ENCODE data around the gene CAMKK1.

The CAMKK1 gene

GRCh38 chr17:3896968-3897235 is 4.0 kb upstream of the CAMKK1 start:
- no peak for DNase-seq (ENCODE audit: low read depth in 2 of 2)

- no peak for DNase-seq (ENCODE audit: low read depth in 2 of 2)
These were observed 3.5 kb upstream of the CAMKK1 start for GRCh38 chr17:3896108-3896967.

GRCh38 chr17:3895354-3895753 is 2.5 kb upstream of the CAMKK1 start:
- no peak for DNase-seq (ENCODE audit: low read depth in 2 of 2)

GRCh38 chr17:3894911-3895343 is 2.1 kb upstream of the CAMKK1 start:
- DNase-seq (ENCODE audit: low read depth in 2 of 2) = no peak

GRCh38 chr17:3894188-3894587 is 1.3 kb upstream of the CAMKK1 start:
- no peak for DNase-seq (ENCODE audit: low read depth in 2 of 2)

- no peak for DNase-seq (ENCODE audit: low read depth in 2 of 2)
These were observed 865 bp upstream of the CAMKK1 start for GRCh38 chr17:3893720-3894116.

- peak; percentile 69 to 70 for DNase-seq (ENCODE audit: low read depth in 2 of 2)
These were observed 506 bp downstream of the CAMKK1 start for GRCh38 chr17:3892095-3892998.

- DNase-seq (ENCODE audit: low read depth in 2 of 2) = no peak
These were observed 1.2 kb downstream of the CAMKK1 start for GRCh38 chr17:3891626-3892094.

- no peak for DNase-seq (ENCODE audit: low read depth in 2 of 2)
These were observed 2.0 kb downstream of the CAMKK1 start for GRCh38 chr17:3890878-3891219.

GRCh38 chr17:3890082-3890877 is 2.6 kb downstream of the CAMKK1 start:
- no peak for DNase-seq (ENCODE audit: low read depth in 2 of 2)

- no peak for DNase-seq (ENCODE audit: low read depth in 2 of 2)
These were observed 3.4 kb downstream of the CAMKK1 start for GRCh38 chr17:3889325-3890012.

GRCh38 chr17:3888343-3889171 is 4.3 kb downstream of the CAMKK1 start:
- DNase-seq (ENCODE audit: low read depth in 2 of 2) = no peak

GRCh38 chr17:3887804-3888203 is 5.0 kb downstream of the CAMKK1 start:
- no peak for DNase-seq (ENCODE audit: low read depth in 2 of 2)

GRCh38 chr17:3887394-3887793 is 5.5 kb downstream of the CAMKK1 start:
- DNase-seq (ENCODE audit: low read depth in 2 of 2) = no peak

- no peak for DNase-seq (ENCODE audit: low read depth in 2 of 2)
These were observed 6.1 kb downstream of the CAMKK1 start for GRCh38 chr17:3886776-3887175.

GRCh38 chr17:3885970-3886369 is 6.9 kb downstream of the CAMKK1 start:
- no peak for DNase-seq (ENCODE audit: low read depth in 2 of 2)

- DNase-seq (ENCODE audit: low read depth in 2 of 2) = no peak
These were observed 7.6 kb downstream of the CAMKK1 start for GRCh38 chr17:3885271-3885670.

- DNase-seq (ENCODE audit: low read depth in 2 of 2) = no peak
These were observed 8.7 kb downstream of the CAMKK1 start for GRCh38 chr17:3884188-3884587.

- DNase-seq (ENCODE audit: low read depth in 2 of 2) = no peak
These were observed 10.6 kb downstream of the CAMKK1 start for GRCh38 chr17:3882276-3882675.

- no peak for DNase-seq (ENCODE audit: low read depth in 2 of 2)
These were observed 11.9 kb downstream of the CAMKK1 start for GRCh38 chr17:3880983-3881382.
